NT2/D1 (cell line): Measurements from ENCODE around the gene HDAC8.

Source experiments
- DNase-seq: peaks from one replicate; pipeline ENCODE4 v3.0.0-alpha.2; 2011; ENCODE audit warnings: low read depth, low spot score
- H3K27me3 ChIP-seq: 2 replicates; pipeline ENCODE4 v1.6.0; 2011; ENCODE audit warnings: mild to moderate bottlenecking; ENCODE audit not compliant: insufficient read length, insufficient read depth
- H3K36me3 ChIP-seq: 2 replicates; pipeline ENCODE4 v1.6.1; 2011; ENCODE audit warnings: mild to moderate bottlenecking, low read length, mixed read lengths; ENCODE audit not compliant: insufficient read depth, insufficient read length
- H3K4me1 ChIP-seq: 2 replicates; pipeline ENCODE4 v1.5.1; 2011; ENCODE audit not compliant: insufficient read depth, insufficient read length
- H3K4me3 ChIP-seq: 2 replicates; pipeline ENCODE4 v1.5.1; 2011; ENCODE audit warnings: low read depth; ENCODE audit not compliant: insufficient read length
- H3K9ac ChIP-seq: 2 replicates; pipeline ENCODE4 v1.6.0; 2011; ENCODE audit warnings: low read depth; ENCODE audit not compliant: insufficient read length
- H3K9me3 ChIP-seq: 2 replicates; pipeline ENCODE4 v1.5.1; 2011; ENCODE audit warnings: mild to moderate bottlenecking, low read length; ENCODE audit not compliant: insufficient read depth
- SUZ12 ChIP-seq: IDR thresholded peaks from 2 replicates; pipeline ENCODE4 v1.6.1; 2011; ENCODE audit not compliant: insufficient read length, insufficient read depth; ENCODE audit errors: extremely low read depth
- YY1 ChIP-seq: IDR thresholded peaks from 2 replicates; pipeline ENCODE4 v1.6.1; 2011; ENCODE audit not compliant: insufficient read length, insufficient read depth
- ZNF274 ChIP-seq: IDR thresholded peaks from 2 replicates; pipeline ENCODE4 v1.6.1; 2011; ENCODE audit warnings: mild to moderate bottlenecking, low read depth, low read length

The HDAC8 gene

DNA sequence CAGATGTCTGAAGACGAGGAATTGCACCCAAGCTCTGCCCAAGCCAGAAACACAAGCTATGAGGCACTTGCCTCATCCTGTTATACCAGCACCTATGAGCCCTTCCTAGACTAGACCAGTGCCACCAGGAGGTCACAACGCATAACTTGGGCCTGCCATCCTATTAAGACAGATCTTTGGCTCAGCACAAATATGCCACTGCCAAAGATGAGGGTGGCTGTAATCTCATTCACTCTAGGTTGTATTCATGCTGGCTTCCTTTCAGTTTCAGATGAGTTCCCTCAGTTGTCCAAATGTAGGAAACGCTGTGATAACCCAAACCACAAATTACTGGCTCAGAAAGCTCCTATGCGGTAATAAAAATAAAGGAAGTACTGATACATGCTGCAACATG is 190.4 kb downstream of the HDAC8 start:
- no peak overlapping the region for H3K9ac ChIP-seq
- DNase-seq = no peak
- no peak for TF ChIP-seq SUZ12
- no peak for TF ChIP-seq ZNF274
- TF ChIP-seq YY1 = no peak

DNA sequence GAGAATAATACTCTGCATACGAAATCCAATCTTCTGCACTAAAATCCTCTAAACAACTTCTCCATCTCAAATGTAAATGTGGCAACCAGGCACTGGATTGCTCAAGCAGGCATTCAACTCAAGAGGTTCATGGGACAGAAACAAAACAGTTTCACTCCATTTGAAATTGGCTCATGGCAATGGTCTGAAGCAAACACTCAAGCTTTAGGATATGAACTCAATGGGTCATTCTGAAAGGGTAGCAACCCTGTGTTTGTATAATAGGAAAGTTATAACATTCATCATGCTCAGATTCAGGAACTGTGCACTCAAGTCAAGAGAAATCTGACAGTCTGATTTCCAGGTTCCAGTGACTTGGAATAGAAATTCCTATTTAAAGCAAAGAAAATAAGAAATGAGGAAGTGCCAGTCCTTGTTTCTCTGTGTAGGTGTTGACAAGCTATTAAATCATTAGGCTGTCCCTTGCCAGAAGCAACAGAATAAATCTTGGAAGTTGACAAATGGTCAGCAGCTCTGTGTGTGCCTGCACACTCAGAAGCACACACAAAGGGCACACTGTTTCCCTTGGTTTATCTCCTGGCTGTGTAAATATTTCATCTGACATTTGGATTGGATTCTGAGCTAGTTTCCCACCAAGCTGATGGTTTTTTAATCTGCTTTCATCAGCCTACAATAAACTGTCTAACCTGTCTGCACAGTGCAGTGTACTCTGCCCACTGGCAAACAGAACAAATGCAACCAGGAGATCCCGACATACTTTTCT is 191.0 kb downstream of the HDAC8 start:
- TF ChIP-seq SUZ12 (no peak), ZNF274 (no peak), YY1 (no peak)
- no peaks in the 10 kb centered on the region for H3K4me1 ChIP-seq
- H3K27me3 ChIP-seq = no peaks in the 10 kb centered on the region
- H3K4me3 ChIP-seq = no peak overlapping the region
- H3K9ac ChIP-seq = no peak overlapping the region
- no peaks in the 10 kb centered on the region for H3K36me3 ChIP-seq
- DNase-seq = no peak
- no peaks in the 10 kb centered on the region for H3K9me3 ChIP-seq

More for the DNA sequence above, 190.4 kb downstream of the HDAC8 start:
- Histone ChIP-seq H3K9me3 (no peaks in the 10 kb centered on the region), H3K4me1 (no peaks in the 10 kb centered on the region), H3K4me3 (no peak overlapping the region), H3K36me3 (no peaks in the 10 kb centered on the region), H3K27me3 (no peaks in the 10 kb centered on the region)

DNA sequence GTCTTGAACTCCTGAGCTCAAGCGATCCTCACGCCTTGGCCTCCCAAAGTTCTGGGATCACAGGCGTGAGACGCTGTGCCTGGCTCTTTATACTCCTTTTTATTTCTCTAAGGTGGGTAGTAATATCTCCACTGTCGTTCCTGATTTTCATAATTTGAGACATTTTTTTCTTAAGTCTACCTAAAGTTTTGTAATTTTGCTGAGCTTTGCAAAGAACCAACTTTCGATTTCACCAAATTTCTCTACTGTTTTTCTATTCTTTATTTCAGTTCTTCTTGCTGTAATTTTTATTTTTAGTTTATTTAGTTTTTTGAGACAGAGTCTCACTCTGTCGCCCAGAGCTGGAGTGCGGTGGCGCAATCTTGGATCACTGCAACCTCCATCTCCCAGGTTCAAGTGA is 196.5 kb downstream of the HDAC8 start:
- no peak for TF ChIP-seq YY1
- no peak for TF ChIP-seq ZNF274
- no peak for TF ChIP-seq SUZ12
- no peaks in the 10 kb centered on the region for H3K36me3 ChIP-seq
- H3K9me3 ChIP-seq = no peaks in the 10 kb centered on the region
- no peak overlapping the region for H3K4me3 ChIP-seq
- DNase-seq = no peak
- no peak overlapping the region for H3K9ac ChIP-seq
- H3K4me1 ChIP-seq = no peaks in the 10 kb centered on the region
- no peaks in the 10 kb centered on the region for H3K27me3 ChIP-seq

- Histone ChIP-seq H3K9me3 (no peaks in the 10 kb centered on the region), H3K36me3 (no peaks in the 10 kb centered on the region), H3K27me3 (no peaks in the 10 kb centered on the region), H3K4me1 (no peaks in the 10 kb centered on the region), H3K9ac (no peak overlapping the region), H3K4me3 (no peak overlapping the region)
- no peak for TF ChIP-seq YY1
- no peak for TF ChIP-seq SUZ12
- TF ChIP-seq ZNF274 = no peak
- no peak for DNase-seq
Measured at GRCh38 chrX:72373136-72373535, 199.5 kb downstream of the HDAC8 start.

DNA sequence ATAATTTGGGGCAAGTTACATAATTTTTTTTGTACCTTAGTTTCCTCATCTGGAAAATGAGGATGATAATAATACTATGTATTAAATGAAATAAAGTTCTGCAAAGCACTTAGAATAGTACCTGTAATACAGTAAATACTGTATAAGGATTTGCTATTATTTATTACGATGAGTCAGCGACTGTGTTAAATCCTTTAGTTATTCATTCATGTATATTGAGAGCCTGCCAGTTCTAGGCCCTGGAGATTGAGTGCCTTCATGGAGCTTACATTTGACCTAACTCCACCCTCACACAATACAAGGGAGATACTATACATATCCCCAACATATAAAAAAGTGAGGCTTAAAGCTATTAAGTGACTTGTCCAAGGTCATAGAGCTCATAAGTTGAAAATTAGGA is 199.9 kb downstream of the HDAC8 start:
- Histone ChIP-seq H3K4me1 (no peaks in the 10 kb centered on the region), H3K27me3 (no peaks in the 10 kb centered on the region), H3K4me3 (no peak overlapping the region), H3K9ac (no peak overlapping the region), H3K9me3 (no peaks in the 10 kb centered on the region), H3K36me3 (no peaks in the 10 kb centered on the region)
- TF ChIP-seq ZNF274 (no peak), YY1 (no peak), SUZ12 (no peak)
- no peak for DNase-seq

DNA sequence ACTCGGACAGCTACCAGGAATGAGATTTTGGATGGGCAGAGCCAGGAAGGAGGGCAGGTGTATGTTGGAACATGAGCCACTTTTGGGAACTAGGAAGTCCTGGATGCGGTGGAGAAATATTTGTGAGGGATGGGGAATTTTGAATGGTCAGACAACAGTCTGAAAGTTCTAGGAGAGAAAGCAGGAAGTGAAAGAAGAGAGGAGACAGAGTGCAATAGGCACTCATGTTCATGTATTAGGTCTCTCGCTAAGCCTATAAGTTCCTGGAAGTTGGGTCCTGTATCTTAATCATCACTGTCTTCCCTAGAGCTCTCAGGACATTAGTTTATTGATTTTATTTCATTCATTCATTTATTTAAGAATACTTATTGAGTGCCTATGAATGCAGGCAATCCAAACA is 201.2 kb downstream of the HDAC8 start:
- no peak for DNase-seq
- H3K36me3 ChIP-seq = no peaks in the 10 kb centered on the region
- H3K27me3 ChIP-seq = no peaks in the 10 kb centered on the region
- no peaks in the 10 kb centered on the region for H3K4me1 ChIP-seq
- no peaks in the 10 kb centered on the region for H3K9me3 ChIP-seq
- no peak overlapping the region for H3K9ac ChIP-seq
- no peak overlapping the region for H3K4me3 ChIP-seq
- no peak for TF ChIP-seq ZNF274
- TF ChIP-seq SUZ12 = no peak
- TF ChIP-seq YY1 = no peak

DNA sequence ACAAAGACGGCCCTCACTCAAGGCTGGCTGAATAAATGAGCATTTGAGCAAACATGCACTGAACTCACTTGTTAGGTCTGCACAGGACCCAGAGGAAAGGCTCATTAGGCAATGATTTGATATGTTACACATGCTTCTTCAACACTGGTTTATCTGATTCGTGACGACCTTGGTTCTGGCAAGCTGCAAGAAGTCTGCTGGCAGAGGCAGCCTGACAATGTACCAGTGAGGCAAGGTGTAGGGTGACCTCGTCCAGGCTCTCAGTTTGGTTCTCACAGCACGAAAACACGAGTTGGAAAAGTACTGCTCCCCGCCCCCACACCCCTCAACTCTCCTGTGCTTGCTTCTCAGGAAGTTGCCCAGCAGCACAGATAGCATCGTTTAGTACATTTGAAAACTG is 203.8 kb downstream of the HDAC8 start:
- Histone ChIP-seq H3K9me3 (no peaks in the 10 kb centered on the region), H3K9ac (no peak overlapping the region), H3K4me1 (no peaks in the 10 kb centered on the region), H3K4me3 (no peak overlapping the region), H3K36me3 (no peaks in the 10 kb centered on the region), H3K27me3 (no peaks in the 10 kb centered on the region)
- TF ChIP-seq YY1 (no peak), ZNF274 (no peak), SUZ12 (no peak)
- DNase-seq = no peak

GRCh38 chrX:72367516-72367915 is 205.1 kb downstream of the HDAC8 start:
- Histone ChIP-seq H3K9ac (no peak overlapping the region), H3K27me3 (no peaks in the 10 kb centered on the region), H3K36me3 (no peaks in the 10 kb centered on the region), H3K9me3 (no peaks in the 10 kb centered on the region), H3K4me1 (no peaks in the 10 kb centered on the region), H3K4me3 (no peak overlapping the region)
- TF ChIP-seq ZNF274 (no peak), SUZ12 (no peak), YY1 (no peak)
- DNase-seq = no peak
